ENCODE data around the gene PNPLA8. TPM values are rescaled to one million over a fixed set of nuclear protein-coding genes. Genes with fewer than 3 reads are reported as not detected.

The PNPLA8 gene
- total RNA-seq, 2 experiments from 2014 or later = 12.0 to 13.8 TPM

DNA sequence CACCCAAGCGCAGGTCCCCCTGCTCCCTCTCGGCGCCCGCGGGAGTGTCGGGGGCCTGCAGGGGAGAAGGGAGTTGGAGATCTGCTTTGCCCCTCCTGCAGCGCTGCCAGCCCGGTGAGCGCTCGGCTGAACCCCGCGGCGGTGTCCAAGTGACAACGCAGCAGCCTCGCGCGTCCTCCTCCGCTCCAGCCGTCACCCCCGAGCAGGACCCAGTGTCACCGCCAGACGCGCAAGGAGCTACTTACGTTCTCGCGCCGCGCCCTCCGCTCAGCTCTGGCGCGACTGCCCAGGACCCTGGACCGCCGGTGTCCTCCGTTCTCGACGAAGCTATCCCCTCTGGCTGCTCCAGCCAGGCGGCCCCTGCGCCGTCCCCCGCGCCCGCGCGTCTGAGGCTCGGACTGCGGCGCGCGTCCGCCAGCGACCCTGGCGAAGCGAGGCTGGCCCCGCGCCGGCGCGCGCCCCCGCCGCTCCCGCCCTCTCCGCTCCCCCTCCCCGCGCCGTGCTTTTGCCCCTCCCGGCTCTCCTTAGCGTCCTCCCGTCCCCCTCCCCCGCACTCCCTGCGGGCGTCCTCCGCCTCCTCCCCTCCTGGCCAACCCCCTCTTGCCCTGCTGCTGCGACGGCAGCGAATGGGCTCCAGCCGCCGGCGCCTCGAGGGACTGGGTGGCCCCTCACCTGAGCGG is 69.8 kb downstream of the PNPLA8 start, which contains the start of gene NRCAM:
Gene NRCAM (minus strand): TSS at position 439 of the 680 bp plus-strand sequence. CDS start 216,372 bp downstream, outside the sequence.
- Mint-ChIP-seq H3K27me3 (peaks cover 77% of the 10 kb centered on the region), H3K4me1 (peaks cover 8% of the 10 kb centered on the region), H3K4me3 (peak within 1 kb of the TSS; percentile 39), H3K36me3 (no peaks in the 10 kb centered on the region), H3K9me3 (ENCODE audit: low read depth) (no peaks in the 10 kb centered on the region), H3K27ac (no peak within 1 kb of the TSS)
- DNase-seq (peak; percentile 41), ATAC-seq (peak; percentile 61)
- CTCF ChIA-PET = no interaction called here

DNA sequence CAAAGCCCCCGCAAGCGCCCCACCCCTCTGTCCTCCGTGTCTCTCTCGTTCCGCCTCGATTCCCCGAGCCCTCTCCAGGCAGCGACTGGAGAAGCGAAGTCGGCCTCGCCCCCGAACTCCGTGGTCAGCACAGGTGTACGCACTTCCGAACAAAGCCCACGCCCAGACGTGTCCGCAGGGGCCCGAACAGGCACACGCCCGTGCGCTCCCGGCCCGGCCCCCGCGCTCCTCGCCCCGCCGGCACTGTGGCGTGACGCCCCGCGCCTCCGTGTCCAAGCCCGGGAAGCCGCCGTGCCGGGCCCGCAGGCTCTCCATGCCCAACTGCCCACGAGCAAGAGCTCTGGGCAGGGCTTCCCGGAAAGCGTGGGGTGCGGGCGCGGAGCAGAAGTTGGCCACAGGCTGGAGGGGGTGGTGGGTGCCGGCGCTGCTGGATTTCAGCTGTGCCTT is 70.4 kb downstream of the PNPLA8 start:
- DNase-seq = no peak

DNA sequence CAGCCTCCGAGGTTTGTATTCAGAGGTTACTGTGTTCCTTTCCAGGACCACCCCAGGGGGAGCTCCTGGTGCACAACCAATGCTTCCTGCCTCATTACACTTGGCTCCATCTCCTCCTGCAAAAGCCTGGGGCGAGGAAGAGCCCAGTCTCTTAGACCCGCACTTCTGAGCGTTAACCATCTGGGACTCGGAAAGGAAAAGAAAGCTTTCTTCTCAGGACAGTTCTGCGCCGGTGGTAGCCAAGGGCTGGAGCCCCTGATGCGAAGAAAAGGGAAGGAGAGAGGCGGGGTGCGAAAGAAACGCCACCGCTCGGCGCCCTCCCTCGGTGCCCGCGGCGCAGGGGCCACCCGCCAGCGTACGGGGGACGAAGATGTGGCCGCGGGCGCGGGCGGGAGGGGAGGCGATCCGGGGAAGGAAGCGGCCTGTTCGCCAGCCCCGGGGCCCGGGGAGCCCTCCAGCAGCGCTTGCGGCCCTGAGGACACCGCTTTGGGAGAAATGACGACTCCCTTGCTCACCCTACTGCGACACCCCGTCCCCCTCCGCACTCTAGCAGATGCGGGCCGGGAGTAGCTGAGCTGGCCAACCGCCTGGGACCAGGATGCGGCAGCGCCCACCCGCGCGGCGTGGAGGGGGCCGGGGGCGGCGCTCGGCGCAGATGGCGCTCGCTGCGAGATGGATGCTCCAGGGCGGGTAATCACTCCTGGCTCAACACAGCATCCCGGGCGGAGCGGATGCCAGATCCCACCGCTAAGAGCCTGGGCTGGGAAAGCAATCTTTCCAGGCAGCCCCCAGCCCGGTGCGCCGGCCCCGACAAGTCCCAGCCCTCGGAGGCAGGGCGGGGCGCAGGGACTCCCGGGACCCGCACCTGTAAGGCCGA is 71.0 kb downstream of the PNPLA8 start:
- H3K9me3 Mint-ChIP-seq (ENCODE audit: low read depth) = no peaks in the 10 kb centered on the region
- H3K36me3 Mint-ChIP-seq = no peaks in the 10 kb centered on the region
- ATAC-seq (peak; percentile 50), DNase-seq (no peak)
- peak overlapping the region; percentile 40 for H3K4me3 Mint-ChIP-seq
- CTCF ChIA-PET = interaction anchor here (0.5 to 0.9 kb wide), 2 partner anchors 12 to 13 kb away, joined by 3 read pairs; no protein-coding TSS in a partner anchor
- no peak overlapping the region for H3K27ac Mint-ChIP-seq
- peaks cover 8% of the 10 kb centered on the region for H3K4me1 Mint-ChIP-seq
- H3K27me3 Mint-ChIP-seq = peaks cover 76% of the 10 kb centered on the region

More for the DNA sequence above, 70.4 kb downstream of the PNPLA8 start:
- CTCF ChIA-PET = no interaction called here
- peak; percentile 31 for ATAC-seq
- H3K4me1 Mint-ChIP-seq = peaks cover 8% of the 10 kb centered on the region
- no peaks in the 10 kb centered on the region for H3K36me3 Mint-ChIP-seq
- no peaks in the 10 kb centered on the region for H3K9me3 Mint-ChIP-seq (ENCODE audit: low read depth)
- H3K4me3 Mint-ChIP-seq = peak overlapping the region; percentile 37
- H3K27ac Mint-ChIP-seq = no peak overlapping the region
- peaks cover 75% of the 10 kb centered on the region for H3K27me3 Mint-ChIP-seq

- no peak overlapping the region for H3K27ac Mint-ChIP-seq
- H3K27me3 Mint-ChIP-seq = peaks cover 80% of the 10 kb centered on the region
- peak overlapping the region; percentile 40 for H3K4me3 Mint-ChIP-seq
- no peaks in the 10 kb centered on the region for H3K36me3 Mint-ChIP-seq
- CTCF ChIA-PET = interaction anchor here (0.5 to 0.9 kb wide), 2 partner anchors 12 to 13 kb away, joined by 3 read pairs; no protein-coding TSS in a partner anchor
- peaks cover 8% of the 10 kb centered on the region for H3K4me1 Mint-ChIP-seq
- no peak for DNase-seq
- no peaks in the 10 kb centered on the region for H3K9me3 Mint-ChIP-seq (ENCODE audit: low read depth)
- no peak for ATAC-seq
Observed at GRCh38 chr7:108454317-108454673, 71.6 kb downstream of the PNPLA8 start.

- Mint-ChIP-seq H3K27ac (no peak overlapping the region), H3K27me3 (peaks cover 81% of the 10 kb centered on the region), H3K36me3 (no peaks in the 10 kb centered on the region), H3K9me3 (ENCODE audit: low read depth) (no peaks in the 10 kb centered on the region), H3K4me3 (no peak overlapping the region), H3K4me1 (peaks cover 8% of the 10 kb centered on the region)
- no peak for DNase-seq
- ATAC-seq = no peak
- CTCF ChIA-PET = interaction anchor here (1.9 to 2.3 kb wide), 2 partner anchors 11 to 44 kb away, joined by 7 to 9 read pairs; no protein-coding TSS in a partner anchor
Observed at GRCh38 chr7:108453320-108453719, 72.6 kb downstream of the PNPLA8 start.

DNA sequence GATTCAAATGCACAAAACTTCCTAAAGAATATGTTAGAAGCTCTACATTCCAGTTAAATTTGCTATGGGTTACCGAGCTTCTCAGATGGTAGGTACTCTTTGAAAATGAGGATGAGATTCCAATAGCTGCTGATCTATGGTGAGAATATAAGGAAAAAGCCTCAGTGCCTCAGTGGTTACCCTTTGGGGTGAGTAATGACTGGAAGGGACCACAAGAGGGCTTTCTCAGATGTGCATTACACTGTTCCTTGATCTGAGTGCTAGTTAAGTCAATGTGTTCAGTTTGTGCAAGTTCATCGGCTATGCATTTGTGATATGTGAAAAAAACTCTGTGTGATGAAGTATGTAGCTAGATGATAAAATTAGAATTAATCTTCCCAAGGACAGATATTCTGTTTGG is 73.2 kb downstream of the PNPLA8 start:
- Mint-ChIP-seq H3K27me3 (peaks cover 80% of the 10 kb centered on the region), H3K27ac (no peak overlapping the region), H3K4me3 (no peak overlapping the region), H3K4me1 (peaks cover 8% of the 10 kb centered on the region), H3K36me3 (no peaks in the 10 kb centered on the region), H3K9me3 (ENCODE audit: low read depth) (no peaks in the 10 kb centered on the region)
- CTCF ChIA-PET = interaction anchor here (1.0 to 2.3 kb wide), 4 partner anchors 10 to 72 kb away, joined by 3 to 9 read pairs (median 5); no protein-coding TSS in a partner anchor
- no peak for DNase-seq
- ATAC-seq = no peak

DNA sequence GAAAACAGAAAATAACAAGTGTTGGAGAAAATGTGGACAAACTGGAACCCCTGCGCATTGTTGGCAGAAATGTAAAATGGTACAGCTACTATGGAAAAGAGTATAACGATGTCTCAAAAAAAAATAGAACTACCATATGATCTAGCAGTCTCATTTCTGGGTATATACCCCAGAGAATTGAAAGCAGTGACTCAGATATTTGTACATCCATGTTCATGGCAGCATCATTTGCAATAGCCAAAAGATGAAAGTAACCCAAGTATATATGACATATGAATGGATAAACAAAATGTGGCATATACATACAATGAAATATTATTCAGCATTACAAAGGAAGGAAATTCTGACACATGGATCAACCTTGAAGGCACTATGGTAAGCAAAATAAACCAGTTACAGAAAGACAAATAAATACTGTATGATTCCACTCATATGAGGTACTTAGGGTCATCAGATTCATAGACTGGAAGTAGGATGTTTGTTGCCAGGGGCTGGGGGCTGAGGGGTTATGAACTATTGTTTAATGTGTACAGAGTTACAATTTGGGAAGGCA is 74.6 kb downstream of the PNPLA8 start:
- H3K4me3 Mint-ChIP-seq = no peak overlapping the region
- no peaks in the 10 kb centered on the region for H3K9me3 Mint-ChIP-seq (ENCODE audit: low read depth)
- ATAC-seq (no peak), DNase-seq (no peak)
- CTCF ChIA-PET = interaction anchor here (0.9 kb wide), 1 partner anchor 47 kb away, joined by 3 read pairs; no protein-coding TSS in a partner anchor
- peaks cover 2% of the 10 kb centered on the region for H3K4me1 Mint-ChIP-seq
- no peaks in the 10 kb centered on the region for H3K36me3 Mint-ChIP-seq
- peaks cover 72% of the 10 kb centered on the region for H3K27me3 Mint-ChIP-seq
- H3K27ac Mint-ChIP-seq = no peak overlapping the region

GRCh38 chr7:108450160-108450559 is 75.8 kb downstream of the PNPLA8 start:
- Mint-ChIP-seq H3K4me1 (peaks cover 2% of the 10 kb centered on the region), H3K27ac (no peak overlapping the region), H3K4me3 (no peak overlapping the region), H3K9me3 (ENCODE audit: low read depth) (no peaks in the 10 kb centered on the region), H3K36me3 (no peaks in the 10 kb centered on the region), H3K27me3 (peaks cover 73% of the 10 kb centered on the region)
- DNase-seq = no peak
- CTCF ChIA-PET = no interaction called here
- no peak for ATAC-seq

DNA sequence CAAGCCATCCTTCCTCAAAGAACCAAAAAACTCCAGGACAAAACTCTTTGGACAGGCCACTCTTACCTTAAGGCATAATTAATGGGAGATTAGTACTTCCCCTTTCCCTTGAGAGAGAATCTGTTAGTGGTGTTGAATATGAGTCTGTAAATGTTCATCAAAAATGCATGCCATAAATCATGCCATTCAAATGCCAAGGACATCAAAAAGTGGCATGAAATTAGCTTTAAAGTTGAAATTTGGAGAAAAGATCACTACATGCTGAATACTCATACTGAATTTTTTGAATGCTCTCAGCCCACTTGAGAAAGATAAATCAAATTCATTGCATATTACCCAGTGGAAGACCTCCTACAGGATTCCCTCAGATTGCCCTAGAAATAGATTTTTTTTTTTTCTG is 76.4 kb downstream of the PNPLA8 start:
- peaks cover 70% of the 10 kb centered on the region for H3K27me3 Mint-ChIP-seq

GRCh38 chr7:108448584-108449505 is 77.1 kb downstream of the PNPLA8 start:
- ATAC-seq = no peak
- Mint-ChIP-seq H3K27me3 (peaks cover 63% of the 10 kb centered on the region), H3K4me1 (no peaks in the 10 kb centered on the region), H3K4me3 (no peak overlapping the region), H3K27ac (no peak overlapping the region), H3K36me3 (no peaks in the 10 kb centered on the region), H3K9me3 (ENCODE audit: low read depth) (no peaks in the 10 kb centered on the region)
- no peak for DNase-seq
- CTCF ChIA-PET = no interaction called here

More for the DNA sequence above, 76.4 kb downstream of the PNPLA8 start:
- CTCF ChIA-PET = no interaction called here
- Mint-ChIP-seq H3K9me3 (ENCODE audit: low read depth) (no peaks in the 10 kb centered on the region), H3K4me3 (no peak overlapping the region), H3K36me3 (no peaks in the 10 kb centered on the region), H3K27ac (no peak overlapping the region), H3K4me1 (no peaks in the 10 kb centered on the region)
- ATAC-seq = no peak
- DNase-seq = no peak

DNA sequence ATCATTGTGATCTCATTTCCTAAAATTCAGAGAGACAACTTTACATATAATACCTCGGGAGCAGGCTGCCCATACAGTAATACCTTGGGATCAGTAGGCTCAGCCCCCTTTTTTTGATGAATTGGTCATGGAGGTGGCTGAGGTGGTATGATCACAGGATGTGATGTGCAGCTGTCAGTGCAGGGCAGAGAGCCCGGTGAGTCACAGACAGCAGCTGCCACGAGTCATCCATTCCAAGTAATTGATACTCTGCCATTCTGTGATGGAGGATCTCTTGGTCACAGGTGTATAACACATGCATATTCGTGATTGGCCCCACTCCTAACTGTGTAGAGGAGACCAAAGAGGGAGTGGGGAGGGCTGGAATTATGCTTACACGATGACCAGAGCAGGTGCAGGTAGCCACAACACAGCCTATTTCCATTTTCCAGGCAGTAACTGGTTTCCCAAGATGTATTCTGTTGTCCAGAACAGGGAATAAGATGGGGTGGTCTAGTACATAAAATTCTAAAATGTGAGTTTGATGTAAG is 83.8 kb downstream of the PNPLA8 start:
- Mint-ChIP-seq H3K27ac (no peak overlapping the region), H3K4me3 (no peak overlapping the region)
- ATAC-seq = no peak

DNA sequence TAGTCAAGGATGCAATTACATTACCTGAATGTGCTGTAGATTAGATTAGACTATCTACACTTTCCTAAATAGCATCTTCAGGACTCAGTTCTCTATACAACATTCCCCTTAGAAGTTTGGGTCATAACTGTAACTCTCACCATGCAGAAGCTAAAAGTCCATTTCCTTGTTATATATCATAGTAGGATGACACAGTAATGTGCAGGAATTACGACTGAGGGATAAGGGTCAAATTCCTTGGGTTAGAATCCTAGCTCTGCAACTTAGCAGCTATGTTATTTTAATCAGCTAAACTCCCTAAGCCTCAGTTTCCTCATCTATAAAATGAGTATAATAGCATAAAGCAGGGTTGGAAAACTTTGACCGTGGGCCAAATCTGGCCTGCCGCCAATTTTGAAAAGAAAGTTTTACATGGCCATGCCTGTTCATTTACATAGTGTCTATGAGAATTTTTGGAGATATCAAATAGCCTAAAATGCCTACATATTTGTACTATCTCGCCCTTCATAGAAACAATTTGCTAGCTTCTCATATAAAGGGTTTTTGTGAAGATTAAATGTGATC is 84.5 kb downstream of the PNPLA8 start:
- ATAC-seq = no peak
- H3K27me3 Mint-ChIP-seq = peaks cover 20% of the 10 kb centered on the region
- no peak for DNase-seq
- no peaks in the 10 kb centered on the region for H3K9me3 Mint-ChIP-seq (ENCODE audit: low read depth)
- H3K4me1 Mint-ChIP-seq = no peaks in the 10 kb centered on the region
- no peak overlapping the region for H3K27ac Mint-ChIP-seq
- CTCF ChIA-PET = interaction anchor here (1.4 kb wide), 1 partner anchor 13 kb away, joined by 3 read pairs; no protein-coding TSS in a partner anchor
- H3K36me3 Mint-ChIP-seq = no peaks in the 10 kb centered on the region
- no peak overlapping the region for H3K4me3 Mint-ChIP-seq

More for the DNA sequence above, 83.8 kb downstream of the PNPLA8 start:
- peaks cover 18% of the 10 kb centered on the region for H3K27me3 Mint-ChIP-seq
- no peaks in the 10 kb centered on the region for H3K4me1 Mint-ChIP-seq
- H3K36me3 Mint-ChIP-seq = no peaks in the 10 kb centered on the region
- no peaks in the 10 kb centered on the region for H3K9me3 Mint-ChIP-seq (ENCODE audit: low read depth)
- DNase-seq = no peak
- CTCF ChIA-PET = interaction anchor here (1.3 to 1.4 kb wide), 3 partner anchors 11 to 55 kb away, joined by 3 to 7 read pairs (median 3); no protein-coding TSS in a partner anchor

All from activated CD8-positive, alpha-beta memory T cell treated with anti-CD3 and anti-CD28 coated beads, Interleukin-2, amount 10 ng/mL, durations not matched to agents 7 days and 5 days (primary cell).